PFSK-1 (cell line): ENCODE measurements around the gene HLA-DQB1.

Experiments used
- POLR2AphosphoS5 ChIP-seq: IDR thresholded peaks from 2 replicates; pipeline ENCODE4 v1.6.1; 2012; ENCODE audit warnings: low read depth, mild to moderate bottlenecking, control low read depth, low read length, moderate library complexity
- SIN3A ChIP-seq: IDR thresholded peaks from 2 replicates; pipeline ENCODE4 v1.6.1; 2012; ENCODE audit warnings: mild to moderate bottlenecking, low read length, moderate library complexity, borderline replicate concordance; ENCODE audit not compliant: insufficient read depth
- TAF1 ChIP-seq: IDR thresholded peaks from 2 replicates; pipeline ENCODE4 v1.6.1; 2012; ENCODE audit warnings: low read length, control low read depth, borderline replicate concordance; ENCODE audit not compliant: insufficient read depth
- TF ChIP-seq, protein P1 (sequence below), 2 experiments: IDR thresholded peaks; 2 replicates each; pipeline versions ENCODE4 v1.6.1 to v1.8.0; 2011 to 2012; ENCODE audit warnings: low read depth in 2 of 2, low read length in 2 of 2, control low read depth in 1 of 2, inconsistent platforms in 1 of 2, mild to moderate bottlenecking in 1 of 2, moderate library complexity in 1 of 2; ENCODE audit not compliant: insufficient read depth in 1 of 2

DNA sequence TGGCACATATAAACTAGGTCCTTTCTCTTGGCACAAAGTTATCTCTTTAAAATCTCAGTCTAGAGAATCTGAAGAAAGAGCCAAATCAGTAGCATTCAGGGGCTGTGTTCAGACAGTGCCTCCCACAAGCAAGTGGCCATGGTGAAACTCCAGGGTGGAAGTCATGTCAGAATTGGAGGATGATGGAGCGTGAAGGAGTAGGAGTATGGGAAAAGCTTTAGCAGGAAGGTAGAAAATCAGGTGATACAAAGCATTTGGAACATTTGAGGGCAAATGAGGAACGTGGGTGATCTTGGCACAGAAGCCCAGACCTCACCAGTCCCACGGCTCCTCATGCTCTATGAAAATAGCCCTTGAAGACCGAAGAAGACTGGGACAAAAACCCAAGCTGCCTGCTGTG is 2.8 kb upstream of the HLA-DQB1 start:
- no peak for TF ChIP-seq POLR2AphosphoS5
- TF ChIP-seq SIN3A: no peak
- TF ChIP-seq TAF1: no peak
- TF ChIP-seq, protein P1, sequence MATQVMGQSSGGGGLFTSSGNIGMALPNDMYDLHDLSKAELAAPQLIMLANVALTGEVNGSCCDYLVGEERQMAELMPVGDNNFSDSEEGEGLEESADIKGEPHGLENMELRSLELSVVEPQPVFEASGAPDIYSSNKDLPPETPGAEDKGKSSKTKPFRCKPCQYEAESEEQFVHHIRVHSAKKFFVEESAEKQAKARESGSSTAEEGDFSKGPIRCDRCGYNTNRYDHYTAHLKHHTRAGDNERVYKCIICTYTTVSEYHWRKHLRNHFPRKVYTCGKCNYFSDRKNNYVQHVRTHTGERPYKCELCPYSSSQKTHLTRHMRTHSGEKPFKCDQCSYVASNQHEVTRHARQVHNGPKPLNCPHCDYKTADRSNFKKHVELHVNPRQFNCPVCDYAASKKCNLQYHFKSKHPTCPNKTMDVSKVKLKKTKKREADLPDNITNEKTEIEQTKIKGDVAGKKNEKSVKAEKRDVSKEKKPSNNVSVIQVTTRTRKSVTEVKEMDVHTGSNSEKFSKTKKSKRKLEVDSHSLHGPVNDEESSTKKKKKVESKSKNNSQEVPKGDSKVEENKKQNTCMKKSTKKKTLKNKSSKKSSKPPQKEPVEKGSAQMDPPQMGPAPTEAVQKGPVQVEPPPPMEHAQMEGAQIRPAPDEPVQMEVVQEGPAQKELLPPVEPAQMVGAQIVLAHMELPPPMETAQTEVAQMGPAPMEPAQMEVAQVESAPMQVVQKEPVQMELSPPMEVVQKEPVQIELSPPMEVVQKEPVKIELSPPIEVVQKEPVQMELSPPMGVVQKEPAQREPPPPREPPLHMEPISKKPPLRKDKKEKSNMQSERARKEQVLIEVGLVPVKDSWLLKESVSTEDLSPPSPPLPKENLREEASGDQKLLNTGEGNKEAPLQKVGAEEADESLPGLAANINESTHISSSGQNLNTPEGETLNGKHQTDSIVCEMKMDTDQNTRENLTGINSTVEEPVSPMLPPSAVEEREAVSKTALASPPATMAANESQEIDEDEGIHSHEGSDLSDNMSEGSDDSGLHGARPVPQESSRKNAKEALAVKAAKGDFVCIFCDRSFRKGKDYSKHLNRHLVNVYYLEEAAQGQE (IDR thresholded peaks at IDR 0.05; ENCODE audit: insufficient read depth in 1 of 2, low read depth in 2 of 2, low read length in 2 of 2): no peak
